Stimulated activated naive CD4-positive, alpha-beta T cell treated with Interleukin-2 at 50 U/mL for 16 hours (primary cell): ENCODE results near the gene UVSSA.
A peak's percentile ranks its signal among the peaks of the same experiment; 100 is the strongest.
"Not testable (repeated sequence)": the region's sequence is repeated elsewhere in the genome, so short reads cannot be mapped to it uniquely, and the experiment has no call there.

ENCODE experiments used
- DNase-seq: peaks from one replicate; lab custom pipeline; 2025; lab: John Stamatoyannopoulos, UW

UVSSA gene

GRCh38 chr4:1331591-1332353 lies 15.2 kb upstream of the UVSSA start:
- DNase-seq: no peak

GRCh38 chr4:1332686-1333085 lies 14.3 kb upstream of the UVSSA start:
- no peak for DNase-seq

- no peak for DNase-seq
These were observed 13.8 kb upstream of the UVSSA start for GRCh38 chr4:1333256-1333655.

GRCh38 chr4:1333851-1334578 lies 13.0 kb upstream of the UVSSA start:
- not testable (repeated sequence) for DNase-seq

GRCh38 chr4:1334579-1334895 lies 12.5 kb upstream of the UVSSA start:
- DNase-seq: no peak

- not testable (repeated sequence) for DNase-seq
These were observed 11.7 kb upstream of the UVSSA start for GRCh38 chr4:1335193-1335883.

- DNase-seq: no peak
These were observed 10.9 kb upstream of the UVSSA start for GRCh38 chr4:1336088-1336491.

GRCh38 chr4:1337376-1337831 lies 9.6 kb upstream of the UVSSA start:
- DNase-seq: peak; percentile 54

GRCh38 chr4:1337951-1338751 lies 8.9 kb upstream of the UVSSA start:
- no peak for DNase-seq

- no peak for DNase-seq
These were observed 8.1 kb upstream of the UVSSA start for GRCh38 chr4:1338752-1339414.

GRCh38 chr4:1339489-1339888 lies 7.5 kb upstream of the UVSSA start:
- no peak for DNase-seq

GRCh38 chr4:1340181-1340747 lies 6.7 kb upstream of the UVSSA start:
- no peak for DNase-seq

- DNase-seq: no peak
These were observed 6.1 kb upstream of the UVSSA start for GRCh38 chr4:1340861-1341260.

GRCh38 chr4:1342003-1342402 lies 5.0 kb upstream of the UVSSA start:
- DNase-seq: no peak

GRCh38 chr4:1344696-1345095 lies 2.3 kb upstream of the UVSSA start:
- no peak for DNase-seq

GRCh38 chr4:1345903-1346780 lies 866 bp upstream of the UVSSA start:
- peak; percentile 18 for DNase-seq

- peak; percentile 38 for DNase-seq
These were observed 429 bp downstream of the UVSSA start for GRCh38 chr4:1347410-1347864.

GRCh38 chr4:1348014-1348513 lies 1.1 kb downstream of the UVSSA start:
- no peak for DNase-seq

- no peak for DNase-seq
These were observed 1.7 kb downstream of the UVSSA start for GRCh38 chr4:1348746-1349145.
